Measurements from ENCODE around the gene UPF1. TPM values are rescaled to one million over a fixed set of nuclear protein-coding genes. Genes with fewer than 3 reads are reported as not detected.
A peak's percentile ranks its signal among the peaks of the same experiment; 100 is the strongest.
"Not testable (repeated sequence)": the region's sequence is repeated elsewhere in the genome, so short reads cannot be mapped to it uniquely, and the experiment has no call there.

Gene UPF1
- total and polyA plus RNA-seq, 4 donors, result 48.3 to 89.2 (median 64.5) TPM

GRCh38 chr19:18809149-18809868 is 22.4 kb upstream of the UPF1 start:
- Histone ChIP-seq H3K27ac (ENCODE audit: low read depth in 1 of 2, low read length in 1 of 2) (peak overlapping the region in 1 of 2 donors; percentile 61), H3K4me1 (ENCODE audit: control insufficient read depth in 5 of 5, insufficient read depth in 5 of 5, low read length in 5 of 5) (no peaks in the 10 kb centered on the region), H3K27me3 (ENCODE audit: control insufficient read depth in 3 of 3, insufficient read depth in 3 of 3, low read length in 2 of 3) (no peaks in the 10 kb centered on the region), H3K9ac (ENCODE audit: insufficient read depth in 1 of 2, low read length in 2 of 2) (no peak overlapping the region), H3K36me3 (ENCODE audit: control insufficient read depth in 4 of 4, insufficient read depth in 4 of 4, low read length in 4 of 4) (no peaks in the 10 kb centered on the region), H3K9me3 (ENCODE audit: control insufficient read depth in 4 of 4, insufficient read depth in 3 of 4, low read length in 3 of 4) (no peaks in the 10 kb centered on the region), H3K4me3 (no peak overlapping the region)
- TF ChIP-seq CTCF (IDR thresholded peaks at IDR 0.05; ENCODE audit: control extremely low read depth, extremely low read depth), result no peak
- WGBS, 2 donors, result 44% methylated on average over 14 of the region's 14 CpGs
- ATAC-seq (ENCODE audit: insufficient read depth, low FRiP score) (peak; percentile 65), DNase-seq (peak; percentile 49 to 78 (median 62))

- ATAC-seq (ENCODE audit: insufficient read depth, low FRiP score); H3K27me3 ChIP-seq (ENCODE audit: control insufficient read depth in 3 of 3, insufficient read depth in 3 of 3, low read length in 2 of 3); H3K4me3 ChIP-seq; H3K36me3 ChIP-seq (ENCODE audit: control insufficient read depth in 4 of 4, insufficient read depth in 4 of 4, low read length in 4 of 4); H3K4me1 ChIP-seq (ENCODE audit: control insufficient read depth in 5 of 5, insufficient read depth in 5 of 5, low read length in 5 of 5); H3K27ac ChIP-seq (ENCODE audit: low read depth in 1 of 2, low read length in 1 of 2); DNase-seq; H3K9me3 ChIP-seq (ENCODE audit: control insufficient read depth in 4 of 4, insufficient read depth in 3 of 4, low read length in 3 of 4); H3K9ac ChIP-seq (ENCODE audit: insufficient read depth in 1 of 2, low read length in 2 of 2): not testable (repeated sequence)
- 94 to 95% methylated on average over 5 of the region's 5 CpGs for WGBS, 2 donors
These were observed 20.1 kb upstream of the UPF1 start for GRCh38 chr19:18811638-18812037.

GRCh38 chr19:18814063-18814462 is 17.7 kb upstream of the UPF1 start:
- H3K4me3 ChIP-seq, result no peak overlapping the region
- 64 to 73% methylated on average over 9 of the region's 9 CpGs for WGBS, 2 donors
- H3K9me3 ChIP-seq (ENCODE audit: control insufficient read depth in 4 of 4, insufficient read depth in 3 of 4, low read length in 3 of 4), result no peaks in the 10 kb centered on the region
- H3K27ac ChIP-seq (ENCODE audit: low read depth in 1 of 2, low read length in 1 of 2), result no peak overlapping the region
- no peaks in the 10 kb centered on the region for H3K36me3 ChIP-seq (ENCODE audit: control insufficient read depth in 4 of 4, insufficient read depth in 4 of 4, low read length in 4 of 4)
- H3K27me3 ChIP-seq (ENCODE audit: control insufficient read depth in 3 of 3, insufficient read depth in 3 of 3, low read length in 2 of 3), result peaks cover 0 to 2% (median 0%) of the 10 kb centered on the region in 3 donors
- H3K9ac ChIP-seq (ENCODE audit: insufficient read depth in 1 of 2, low read length in 2 of 2), result no peak overlapping the region
- TF ChIP-seq CTCF (IDR thresholded peaks at IDR 0.05; ENCODE audit: control extremely low read depth, extremely low read depth), result no peak
- peak; percentile 35 to 40 (median 39) for DNase-seq
- ATAC-seq (ENCODE audit: insufficient read depth, low FRiP score), result no peak
- H3K4me1 ChIP-seq (ENCODE audit: control insufficient read depth in 5 of 5, insufficient read depth in 5 of 5, low read length in 5 of 5), result no peaks in the 10 kb centered on the region

GRCh38 chr19:18815673-18816072 is 16.1 kb upstream of the UPF1 start:
- no peak for ATAC-seq (ENCODE audit: insufficient read depth, low FRiP score)
- Histone ChIP-seq H3K4me1 (ENCODE audit: control insufficient read depth in 5 of 5, insufficient read depth in 5 of 5, low read length in 5 of 5) (no peaks in the 10 kb centered on the region), H3K9ac (ENCODE audit: insufficient read depth in 1 of 2, low read length in 2 of 2) (no peak overlapping the region), H3K36me3 (ENCODE audit: control insufficient read depth in 4 of 4, insufficient read depth in 4 of 4, low read length in 4 of 4) (no peaks in the 10 kb centered on the region), H3K4me3 (no peak overlapping the region), H3K27ac (ENCODE audit: low read depth in 1 of 2, low read length in 1 of 2) (no peak overlapping the region), H3K9me3 (ENCODE audit: control insufficient read depth in 4 of 4, insufficient read depth in 3 of 4, low read length in 3 of 4) (no peaks in the 10 kb centered on the region), H3K27me3 (ENCODE audit: control insufficient read depth in 3 of 3, insufficient read depth in 3 of 3, low read length in 2 of 3) (peaks cover 0 to 2% (median 0%) of the 10 kb centered on the region in 3 donors)
- WGBS, 2 donors, result 82 to 93% methylated on average over 5 of the region's 5 CpGs
- no peak for DNase-seq
- no peak for TF ChIP-seq CTCF (IDR thresholded peaks at IDR 0.05; ENCODE audit: control extremely low read depth, extremely low read depth)

GRCh38 chr19:18816645-18817044 is 15.1 kb upstream of the UPF1 start:
- not testable (repeated sequence) for H3K9me3 ChIP-seq (ENCODE audit: control insufficient read depth in 4 of 4, insufficient read depth in 3 of 4, low read length in 3 of 4)

More at GRCh38 chr19:18816645-18817044, 15.1 kb upstream of the UPF1 start:
- not testable (repeated sequence) for H3K4me1 ChIP-seq (ENCODE audit: control insufficient read depth in 5 of 5, insufficient read depth in 5 of 5, low read length in 5 of 5); H3K36me3 ChIP-seq (ENCODE audit: control insufficient read depth in 4 of 4, insufficient read depth in 4 of 4, low read length in 4 of 4); DNase-seq; H3K9ac ChIP-seq (ENCODE audit: insufficient read depth in 1 of 2, low read length in 2 of 2); H3K27me3 ChIP-seq (ENCODE audit: control insufficient read depth in 3 of 3, insufficient read depth in 3 of 3, low read length in 2 of 3); ATAC-seq (ENCODE audit: insufficient read depth, low FRiP score); H3K4me3 ChIP-seq; H3K27ac ChIP-seq (ENCODE audit: low read depth in 1 of 2, low read length in 1 of 2)
- 91 to 94% methylated on average over 4 of the region's 4 CpGs for WGBS, 2 donors
